Liver (tissue), 9 donors: ENCODE results near the gene DNAJB13. TPM values are rescaled to one million over a fixed set of nuclear protein-coding genes. Genes with fewer than 3 reads are reported as not detected.

Experiments used
- DNase-seq: peaks from one replicate; pipeline ENCODE4 v3.0.0-alpha.2; 2017; ENCODE audit warnings: low spot score
- H3K27ac ChIP-seq, 2 donors: one replicate each; pipeline ENCODE4 v1.7.0; 2013; ENCODE audit warnings: inconsistent platforms in 2 of 2, low read length in 2 of 2, control low read depth in 1 of 2, low read depth in 1 of 2, mild to moderate bottlenecking in 1 of 2
- H3K27me3 ChIP-seq, 4 donors: one replicate each; pipeline versions ENCODE4 v1.6.1 to v1.7.0; 2013; ENCODE audit warnings: low read length in 3 of 4, inconsistent platforms in 1 of 4, mild to moderate bottlenecking in 1 of 4, moderate library complexity in 1 of 4; ENCODE audit not compliant: control insufficient read depth in 4 of 4, insufficient read depth in 4 of 4
- H3K36me3 ChIP-seq, 4 donors: one replicate each; pipeline versions ENCODE4 v1.6.1 to v1.7.0; 2013; ENCODE audit warnings: low read length in 3 of 4, mild to moderate bottlenecking in 3 of 4, low read depth in 1 of 4, moderate library complexity in 1 of 4; ENCODE audit not compliant: control insufficient read depth in 4 of 4, insufficient read depth in 3 of 4
- H3K4me1 ChIP-seq, 4 donors: one replicate each; pipeline versions ENCODE4 v1.6.1 to v1.7.0; 2013; ENCODE audit warnings: low read length in 3 of 4, mild to moderate bottlenecking in 3 of 4, moderate library complexity in 1 of 4; ENCODE audit not compliant: control insufficient read depth in 4 of 4, insufficient read depth in 4 of 4
- H3K4me3 ChIP-seq, 3 donors: one replicate each; pipeline versions ENCODE4 v1.6.1 to v1.7.0; 2013; ENCODE audit warnings: low read length in 3 of 3, control low read depth in 1 of 3, low read depth in 1 of 3, mild to moderate bottlenecking in 1 of 3
- H3K9ac ChIP-seq, 2 donors: one replicate each; pipeline ENCODE4 v1.7.0; 2013; ENCODE audit warnings: low read length in 2 of 2, mild to moderate bottlenecking in 2 of 2, moderate library complexity in 2 of 2, control low read depth in 1 of 2, low read depth in 1 of 2
- H3K9me3 ChIP-seq, 4 donors: one replicate each; pipeline versions ENCODE4 v1.6.1 to v1.7.0; 2013; ENCODE audit warnings: low read length in 3 of 4; ENCODE audit not compliant: control insufficient read depth in 4 of 4
- EGR1 ChIP-seq, 2 donors: IDR thresholded peaks; 2 replicates each; pipeline ENCODE4 v1.6.1; 2016 to 2018; ENCODE audit warnings: antibody characterized with exemption in 2 of 2, low read depth in 2 of 2
- FOXA1 ChIP-seq: IDR thresholded peaks from 2 replicates; pipeline ENCODE4 v1.6.1; 2016; ENCODE audit warnings: antibody characterized with exemption
- FOXA2 ChIP-seq: IDR thresholded peaks from 2 replicates; pipeline ENCODE4 v1.6.1; 2016; ENCODE audit warnings: antibody characterized with exemption
- GABPA ChIP-seq, 2 donors: IDR thresholded peaks in 1 of 2; conservative IDR thresholded peaks in 1 of 2; 2 replicates each; pipeline ENCODE4 v1.6.1; 2016; ENCODE audit warnings: antibody characterized with exemption in 2 of 2, mild to moderate bottlenecking in 1 of 2, moderate library complexity in 1 of 2
- HNF4A ChIP-seq, 2 donors: conservative IDR thresholded peaks; 2 replicates each; pipeline ENCODE4 v1.6.1; 2016; ENCODE audit warnings: antibody characterized with exemption in 2 of 2, mild to moderate bottlenecking in 2 of 2
- HNF4G ChIP-seq: IDR thresholded peaks from 2 replicates; pipeline ENCODE4 v1.6.1; 2016; ENCODE audit warnings: antibody characterized with exemption
- JUND ChIP-seq, 2 donors: IDR thresholded peaks; 2 replicates each; pipeline ENCODE4 v1.6.1; 2016; ENCODE audit warnings: antibody characterized with exemption in 2 of 2
- NR2F2 ChIP-seq: IDR thresholded peaks from 2 replicates; pipeline ENCODE4 v1.6.1; 2016; ENCODE audit warnings: antibody characterized with exemption
- RAD21 ChIP-seq, 2 donors: IDR thresholded peaks; 2 replicates each; pipeline ENCODE4 v1.6.1; 2016; ENCODE audit warnings: antibody characterized with exemption in 2 of 2, mild to moderate bottlenecking in 2 of 2
- RXRA ChIP-seq, 2 donors: IDR thresholded peaks; 2 replicates each; pipeline ENCODE4 v1.6.1; 2017 to 2018; ENCODE audit warnings: antibody characterized with exemption in 2 of 2, mild to moderate bottlenecking in 1 of 2
- SP1 ChIP-seq: IDR thresholded peaks from 2 replicates; pipeline ENCODE4 v1.6.1; 2018; ENCODE audit warnings: antibody characterized with exemption, mild to moderate bottlenecking
- TAF1 ChIP-seq: conservative IDR thresholded peaks from 2 replicates; pipeline ENCODE4 v1.6.1; 2016; ENCODE audit warnings: antibody characterized with exemption, mild to moderate bottlenecking
- WGBS: extraction: QIAGEN DNeasy Blood & Tissue Kit; methylation state at CpG from one replicate; pipeline ENCODE4 v1.1.7; 2013; 5-methylcytosine and 5-hydroxymethylcytosine counted together
- polyA plus RNA-seq, 2 donors: library from polyadenylated mRNA; stranded (reverse) in 1 of 2; unstranded in 1 of 2; fragments of 200-250 nt in 1 of 2; fragments of >200 nt in 1 of 2; fragmentation: Nextera tagmentation in 1 of 2; extraction: Ambion mirVana in 1 of 2; gene quantifications; one replicate each; pipeline versions ENCODE4 v1.2.1 to v1.2.3, GENCODE V29; 2013 to 2015
- total RNA-seq, 2 donors: library from RNA; depleted of rRNA; stranded (reverse); fragments of >200 nt; gene quantifications; one replicate each; pipeline ENCODE4 v1.2.3, GENCODE V29; 2014
- TF ChIP-seq, protein P1 (sequence below): IDR thresholded peaks from 2 replicates; pipeline ENCODE4 v1.6.1; 2016; ENCODE audit warnings: antibody characterized with exemption
- TF ChIP-seq, protein P2 (sequence below): IDR thresholded peaks from 2 replicates; pipeline ENCODE4 v1.6.1; 2016; ENCODE audit warnings: antibody characterized with exemption
- TF ChIP-seq, protein P3 (sequence below): IDR thresholded peaks from 2 replicates; pipeline ENCODE4 v1.6.1; 2016; ENCODE audit warnings: antibody characterized with exemption
- TF ChIP-seq, protein P4 (sequence below): IDR thresholded peaks from 2 replicates; pipeline ENCODE4 v1.6.1; 2016; ENCODE audit warnings: antibody characterized with exemption, mild to moderate bottlenecking
- TF ChIP-seq, protein P5 (sequence below): fragments of 150-350 bp; IDR thresholded peaks from 2 replicates; pipeline ENCODE4 v1.5.1; 2017; ENCODE audit warnings: improper control_type of control experiment, low read depth, low read length; ENCODE audit not compliant: missing input control
- donor health status: healthy.
- donor health status: healthy.
- donor health status: healthy.
- donor health status: healthy.
- donor health status: healthy.

The DNAJB13 gene
- total and polyA plus RNA-seq, 4 donors: 0.08 TPM; not detected in 3

DNA sequence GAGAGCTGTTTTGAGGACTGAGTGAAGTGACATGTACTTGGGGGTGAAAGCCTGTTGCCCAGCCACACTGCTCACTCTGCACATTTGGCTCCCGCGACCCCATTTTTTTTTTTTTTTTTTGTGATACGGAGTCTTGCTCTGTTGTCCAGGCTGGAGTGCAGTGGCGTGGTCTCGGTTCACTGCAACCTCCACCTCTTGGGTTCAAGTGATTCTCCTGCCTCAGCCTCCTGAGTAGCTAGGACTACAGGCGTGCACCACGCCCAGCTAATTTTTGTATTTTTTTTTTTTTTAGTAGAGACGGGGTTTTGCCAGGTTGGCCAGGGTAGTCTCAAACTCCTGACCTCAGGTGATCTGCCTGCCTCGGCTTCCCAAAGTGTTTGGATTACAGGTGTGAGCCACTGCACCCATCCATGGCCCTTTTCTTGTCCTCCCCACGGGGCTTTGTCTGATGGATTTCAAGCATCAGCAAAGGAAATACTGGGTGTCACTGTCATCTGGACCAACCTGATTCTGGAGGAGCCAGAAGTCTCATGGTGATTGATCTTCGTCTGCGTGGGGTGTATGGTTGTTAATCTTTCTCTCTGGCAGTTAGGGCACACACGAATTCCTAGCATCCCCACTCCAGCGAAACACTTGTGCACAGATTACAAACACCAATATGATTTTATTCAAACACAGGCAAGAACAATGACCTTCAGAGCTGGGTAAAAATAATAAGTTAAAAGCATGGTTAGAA, 61.4 kb downstream of the DNAJB13 start:
- no peak for TF ChIP-seq JUND (IDR thresholded peaks at IDR 0.05)
- no peak for TF ChIP-seq NR2F2
- no peak for TF ChIP-seq RAD21 (IDR thresholded peaks at IDR 0.05)
- TF ChIP-seq, protein P1, sequence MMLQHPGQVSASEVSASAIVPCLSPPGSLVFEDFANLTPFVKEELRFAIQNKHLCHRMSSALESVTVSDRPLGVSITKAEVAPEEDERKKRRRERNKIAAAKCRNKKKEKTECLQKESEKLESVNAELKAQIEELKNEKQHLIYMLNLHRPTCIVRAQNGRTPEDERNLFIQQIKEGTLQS: no peak
- no peak for TF ChIP-seq FOXA1
- TF ChIP-seq HNF4G: no peak
- TF ChIP-seq GABPA (IDR thresholded peaks at IDR 0.05 in 1 of 2, conservative IDR thresholded peaks at IDR 0.05 in 1 of 2): no peak
- TF ChIP-seq, protein P2, sequence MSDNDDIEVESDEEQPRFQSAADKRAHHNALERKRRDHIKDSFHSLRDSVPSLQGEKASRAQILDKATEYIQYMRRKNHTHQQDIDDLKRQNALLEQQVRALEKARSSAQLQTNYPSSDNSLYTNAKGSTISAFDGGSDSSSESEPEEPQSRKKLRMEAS: no peak
- TF ChIP-seq, protein P3, sequence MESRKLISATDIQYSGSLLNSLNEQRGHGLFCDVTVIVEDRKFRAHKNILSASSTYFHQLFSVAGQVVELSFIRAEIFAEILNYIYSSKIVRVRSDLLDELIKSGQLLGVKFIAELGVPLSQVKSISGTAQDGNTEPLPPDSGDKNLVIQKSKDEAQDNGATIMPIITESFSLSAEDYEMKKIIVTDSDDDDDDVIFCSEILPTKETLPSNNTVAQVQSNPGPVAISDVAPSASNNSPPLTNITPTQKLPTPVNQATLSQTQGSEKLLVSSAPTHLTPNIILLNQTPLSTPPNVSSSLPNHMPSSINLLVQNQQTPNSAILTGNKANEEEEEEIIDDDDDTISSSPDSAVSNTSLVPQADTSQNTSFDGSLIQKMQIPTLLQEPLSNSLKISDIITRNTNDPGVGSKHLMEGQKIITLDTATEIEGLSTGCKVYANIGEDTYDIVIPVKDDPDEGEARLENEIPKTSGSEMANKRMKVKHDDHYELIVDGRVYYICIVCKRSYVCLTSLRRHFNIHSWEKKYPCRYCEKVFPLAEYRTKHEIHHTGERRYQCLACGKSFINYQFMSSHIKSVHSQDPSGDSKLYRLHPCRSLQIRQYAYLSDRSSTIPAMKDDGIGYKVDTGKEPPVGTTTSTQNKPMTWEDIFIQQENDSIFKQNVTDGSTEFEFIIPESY: no peak
- TF ChIP-seq FOXA2: no peak
- TF ChIP-seq, protein P4, sequence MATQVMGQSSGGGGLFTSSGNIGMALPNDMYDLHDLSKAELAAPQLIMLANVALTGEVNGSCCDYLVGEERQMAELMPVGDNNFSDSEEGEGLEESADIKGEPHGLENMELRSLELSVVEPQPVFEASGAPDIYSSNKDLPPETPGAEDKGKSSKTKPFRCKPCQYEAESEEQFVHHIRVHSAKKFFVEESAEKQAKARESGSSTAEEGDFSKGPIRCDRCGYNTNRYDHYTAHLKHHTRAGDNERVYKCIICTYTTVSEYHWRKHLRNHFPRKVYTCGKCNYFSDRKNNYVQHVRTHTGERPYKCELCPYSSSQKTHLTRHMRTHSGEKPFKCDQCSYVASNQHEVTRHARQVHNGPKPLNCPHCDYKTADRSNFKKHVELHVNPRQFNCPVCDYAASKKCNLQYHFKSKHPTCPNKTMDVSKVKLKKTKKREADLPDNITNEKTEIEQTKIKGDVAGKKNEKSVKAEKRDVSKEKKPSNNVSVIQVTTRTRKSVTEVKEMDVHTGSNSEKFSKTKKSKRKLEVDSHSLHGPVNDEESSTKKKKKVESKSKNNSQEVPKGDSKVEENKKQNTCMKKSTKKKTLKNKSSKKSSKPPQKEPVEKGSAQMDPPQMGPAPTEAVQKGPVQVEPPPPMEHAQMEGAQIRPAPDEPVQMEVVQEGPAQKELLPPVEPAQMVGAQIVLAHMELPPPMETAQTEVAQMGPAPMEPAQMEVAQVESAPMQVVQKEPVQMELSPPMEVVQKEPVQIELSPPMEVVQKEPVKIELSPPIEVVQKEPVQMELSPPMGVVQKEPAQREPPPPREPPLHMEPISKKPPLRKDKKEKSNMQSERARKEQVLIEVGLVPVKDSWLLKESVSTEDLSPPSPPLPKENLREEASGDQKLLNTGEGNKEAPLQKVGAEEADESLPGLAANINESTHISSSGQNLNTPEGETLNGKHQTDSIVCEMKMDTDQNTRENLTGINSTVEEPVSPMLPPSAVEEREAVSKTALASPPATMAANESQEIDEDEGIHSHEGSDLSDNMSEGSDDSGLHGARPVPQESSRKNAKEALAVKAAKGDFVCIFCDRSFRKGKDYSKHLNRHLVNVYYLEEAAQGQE: no peak
- no peak for TF ChIP-seq EGR1 (IDR thresholded peaks at IDR 0.05; ENCODE audit: low read depth in 2 of 2)
- TF ChIP-seq, protein P5, sequence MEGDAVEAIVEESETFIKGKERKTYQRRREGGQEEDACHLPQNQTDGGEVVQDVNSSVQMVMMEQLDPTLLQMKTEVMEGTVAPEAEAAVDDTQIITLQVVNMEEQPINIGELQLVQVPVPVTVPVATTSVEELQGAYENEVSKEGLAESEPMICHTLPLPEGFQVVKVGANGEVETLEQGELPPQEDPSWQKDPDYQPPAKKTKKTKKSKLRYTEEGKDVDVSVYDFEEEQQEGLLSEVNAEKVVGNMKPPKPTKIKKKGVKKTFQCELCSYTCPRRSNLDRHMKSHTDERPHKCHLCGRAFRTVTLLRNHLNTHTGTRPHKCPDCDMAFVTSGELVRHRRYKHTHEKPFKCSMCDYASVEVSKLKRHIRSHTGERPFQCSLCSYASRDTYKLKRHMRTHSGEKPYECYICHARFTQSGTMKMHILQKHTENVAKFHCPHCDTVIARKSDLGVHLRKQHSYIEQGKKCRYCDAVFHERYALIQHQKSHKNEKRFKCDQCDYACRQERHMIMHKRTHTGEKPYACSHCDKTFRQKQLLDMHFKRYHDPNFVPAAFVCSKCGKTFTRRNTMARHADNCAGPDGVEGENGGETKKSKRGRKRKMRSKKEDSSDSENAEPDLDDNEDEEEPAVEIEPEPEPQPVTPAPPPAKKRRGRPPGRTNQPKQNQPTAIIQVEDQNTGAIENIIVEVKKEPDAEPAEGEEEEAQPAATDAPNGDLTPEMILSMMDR: no peak
- no peak for TF ChIP-seq SP1
- no peak for TF ChIP-seq TAF1
- no peak for TF ChIP-seq RXRA (IDR thresholded peaks at IDR 0.05)
- TF ChIP-seq HNF4A (conservative IDR thresholded peaks at IDR 0.05): no peak
- WGBS: 95% methylated on average over 14 of the region's 14 CpGs
- H3K9me3 ChIP-seq: no peaks in the 10 kb centered on the region
- no peaks in the 10 kb centered on the region for H3K4me1 ChIP-seq
- H3K27ac ChIP-seq: no peak overlapping the region
- H3K4me3 ChIP-seq: no peak overlapping the region
- peak; percentile 33 for DNase-seq
- no peaks in the 10 kb centered on the region for H3K27me3 ChIP-seq
- H3K36me3 ChIP-seq: no peaks in the 10 kb centered on the region
- no peak overlapping the region for H3K9ac ChIP-seq
